PC-9 (cell line): ENCODE data around the gene NBEAL2.
"Not testable (repeated sequence)": the region's sequence is repeated elsewhere in the genome, so short reads cannot be mapped to it uniquely, and the experiment has no call there.

Experiments used
- EZH2 ChIP-seq: fragments of 200-600 bp; sonication (generic); IDR thresholded peaks from 2 replicates; pipeline ENCODE4 v1.8.0; 2017; ENCODE audit warnings: antibody characterized with exemption, low read depth
- TF ChIP-seq, protein P1 (sequence below): fragments of 200-600 bp; sonication (generic); conservative IDR thresholded peaks from 2 replicates; pipeline ENCODE4 v1.6.1; 2017; ENCODE audit warnings: mixed run types, antibody characterized with exemption, mild to moderate bottlenecking, moderate library complexity

DNA sequence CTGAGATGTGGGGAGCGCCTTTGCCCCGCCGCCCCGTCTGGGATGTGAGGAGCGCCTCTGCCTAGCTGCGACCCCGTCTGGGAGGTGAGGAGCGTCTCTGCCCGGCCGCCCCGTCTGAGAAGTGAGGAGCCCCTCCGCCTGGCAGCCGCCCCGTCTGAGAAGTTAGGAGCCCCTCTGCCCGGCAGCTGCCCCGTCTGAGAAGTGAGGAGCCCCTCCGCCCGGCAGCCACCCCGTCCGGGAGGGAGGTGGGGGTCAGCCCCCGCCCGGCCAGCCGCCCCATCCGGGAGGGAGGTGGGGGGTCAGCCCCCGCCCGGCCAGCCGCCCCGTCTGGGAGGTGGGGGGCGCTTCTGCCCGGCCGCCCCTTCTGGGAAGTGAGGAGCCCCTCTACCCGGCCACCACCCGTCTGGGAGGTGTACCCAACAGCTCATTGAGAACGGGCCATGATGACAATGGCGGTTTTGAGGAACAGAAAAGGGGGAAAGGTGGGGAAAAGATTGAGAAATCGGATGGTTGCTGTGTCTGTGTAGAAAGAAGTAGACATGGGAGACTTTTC is 15.4 kb upstream of the NBEAL2 start:
- TF ChIP-seq, protein P1, sequence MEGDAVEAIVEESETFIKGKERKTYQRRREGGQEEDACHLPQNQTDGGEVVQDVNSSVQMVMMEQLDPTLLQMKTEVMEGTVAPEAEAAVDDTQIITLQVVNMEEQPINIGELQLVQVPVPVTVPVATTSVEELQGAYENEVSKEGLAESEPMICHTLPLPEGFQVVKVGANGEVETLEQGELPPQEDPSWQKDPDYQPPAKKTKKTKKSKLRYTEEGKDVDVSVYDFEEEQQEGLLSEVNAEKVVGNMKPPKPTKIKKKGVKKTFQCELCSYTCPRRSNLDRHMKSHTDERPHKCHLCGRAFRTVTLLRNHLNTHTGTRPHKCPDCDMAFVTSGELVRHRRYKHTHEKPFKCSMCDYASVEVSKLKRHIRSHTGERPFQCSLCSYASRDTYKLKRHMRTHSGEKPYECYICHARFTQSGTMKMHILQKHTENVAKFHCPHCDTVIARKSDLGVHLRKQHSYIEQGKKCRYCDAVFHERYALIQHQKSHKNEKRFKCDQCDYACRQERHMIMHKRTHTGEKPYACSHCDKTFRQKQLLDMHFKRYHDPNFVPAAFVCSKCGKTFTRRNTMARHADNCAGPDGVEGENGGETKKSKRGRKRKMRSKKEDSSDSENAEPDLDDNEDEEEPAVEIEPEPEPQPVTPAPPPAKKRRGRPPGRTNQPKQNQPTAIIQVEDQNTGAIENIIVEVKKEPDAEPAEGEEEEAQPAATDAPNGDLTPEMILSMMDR, result not testable (repeated sequence)
- TF ChIP-seq EZH2, result not testable (repeated sequence)
